ENCODE results near the gene SEPTIN3. TPM values are rescaled to one million over a fixed set of nuclear protein-coding genes. Genes with fewer than 3 reads are reported as not detected.

Gene SEPTIN3
- total and polyA plus RNA-seq, 2 experiments from 2014 or later, result 1.5 TPM

DNA sequence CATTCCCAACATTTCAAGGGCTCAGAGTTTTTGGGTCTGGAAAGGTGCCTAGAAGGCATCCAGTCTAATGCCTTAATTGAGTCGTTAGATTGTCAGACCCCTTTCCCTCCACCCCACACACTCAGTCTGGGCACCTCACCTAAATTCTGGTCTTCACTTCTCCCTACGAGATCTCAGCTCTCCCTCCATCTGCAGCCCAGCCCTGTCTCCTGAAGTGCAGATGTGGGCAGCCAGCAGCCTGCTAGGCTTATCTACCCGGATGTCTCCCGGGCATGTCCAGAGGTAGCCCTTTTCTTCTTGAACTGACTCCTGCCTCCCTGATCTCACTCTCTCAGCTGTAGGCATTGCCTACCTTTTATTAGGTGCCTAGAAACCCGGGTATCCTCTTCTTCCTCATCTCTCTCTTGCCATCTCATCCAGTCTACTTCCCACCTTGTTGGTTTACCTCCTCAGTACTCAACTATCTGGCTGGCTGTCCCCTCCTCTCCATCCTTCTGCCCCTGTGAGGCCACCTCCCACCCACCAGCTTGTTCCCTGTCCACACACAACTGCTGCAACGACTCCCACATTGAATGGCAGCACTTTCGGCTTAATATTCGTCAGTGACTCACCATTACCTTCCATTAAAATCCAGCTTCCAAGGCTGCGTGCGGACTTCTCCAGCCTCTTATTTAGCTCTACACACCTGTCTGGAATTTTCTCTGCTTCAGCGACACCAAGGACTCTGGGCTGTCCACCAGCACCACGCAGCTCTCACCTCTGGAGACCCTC, 6.2 kb downstream of the SEPTIN3 start:
- TF ChIP-seq EZH2 (IDR thresholded peaks at IDR 0.05; ENCODE audit: borderline replicate concordance) (no peak), EZH2phosphoT487 (IDR thresholded peaks at IDR 0.05; ENCODE audit: low read depth, severe bottlenecking, unreplicated experiment) (no peak)
- TF ChIP-seq, protein P1, sequence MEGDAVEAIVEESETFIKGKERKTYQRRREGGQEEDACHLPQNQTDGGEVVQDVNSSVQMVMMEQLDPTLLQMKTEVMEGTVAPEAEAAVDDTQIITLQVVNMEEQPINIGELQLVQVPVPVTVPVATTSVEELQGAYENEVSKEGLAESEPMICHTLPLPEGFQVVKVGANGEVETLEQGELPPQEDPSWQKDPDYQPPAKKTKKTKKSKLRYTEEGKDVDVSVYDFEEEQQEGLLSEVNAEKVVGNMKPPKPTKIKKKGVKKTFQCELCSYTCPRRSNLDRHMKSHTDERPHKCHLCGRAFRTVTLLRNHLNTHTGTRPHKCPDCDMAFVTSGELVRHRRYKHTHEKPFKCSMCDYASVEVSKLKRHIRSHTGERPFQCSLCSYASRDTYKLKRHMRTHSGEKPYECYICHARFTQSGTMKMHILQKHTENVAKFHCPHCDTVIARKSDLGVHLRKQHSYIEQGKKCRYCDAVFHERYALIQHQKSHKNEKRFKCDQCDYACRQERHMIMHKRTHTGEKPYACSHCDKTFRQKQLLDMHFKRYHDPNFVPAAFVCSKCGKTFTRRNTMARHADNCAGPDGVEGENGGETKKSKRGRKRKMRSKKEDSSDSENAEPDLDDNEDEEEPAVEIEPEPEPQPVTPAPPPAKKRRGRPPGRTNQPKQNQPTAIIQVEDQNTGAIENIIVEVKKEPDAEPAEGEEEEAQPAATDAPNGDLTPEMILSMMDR (IDR thresholded peaks at IDR 0.05; ENCODE audit: poor library complexity), result no peak
- Histone ChIP-seq H3K79me2 (no peaks in the 10 kb centered on the region), H3K36me3 (replicated peaks; ENCODE audit: insufficient read depth, low read depth) (no peaks in the 10 kb centered on the region), H3K9me3 (ENCODE audit: low read depth) (no peaks in the 10 kb centered on the region), H3K4me3 (no peak overlapping the region), H4K20me1 (ENCODE audit: insufficient read depth, poor library complexity, severe bottlenecking) (no peaks in the 10 kb centered on the region), H3K9me2 (replicated peaks; ENCODE audit: insufficient read depth) (no peaks in the 10 kb centered on the region), H3K4me1 (ENCODE audit: insufficient read depth) (no peaks in the 10 kb centered on the region), H3K4me2 (no peak overlapping the region), H3K27ac (no peak overlapping the region), H3K27me3 (peaks cover 43% of the 10 kb centered on the region), H2AFZ (no peak overlapping the region)
- WGBS (ENCODE audit: low lambda C conversion rate, missing lambda C conversion rate), result 68% methylated on average over 12 of the region's 12 CpGs
- no peak for DNase-seq (ENCODE audit: low spot score)

- 4% methylated on average over 42 of the region's 72 CpGs for WGBS (ENCODE audit: low lambda C conversion rate, missing lambda C conversion rate)
- peak overlapping the region; percentile 42 for H3K4me3 ChIP-seq
- DNase-seq (ENCODE audit: low spot score), result peak; percentile 68
- TF ChIP-seq, protein P1 (IDR thresholded peaks at IDR 0.05; ENCODE audit: poor library complexity), result no peak
- TF ChIP-seq EZH2 (IDR thresholded peaks at IDR 0.05; ENCODE audit: borderline replicate concordance) (no peak), EZH2phosphoT487 (IDR thresholded peaks at IDR 0.05; ENCODE audit: low read depth, severe bottlenecking, unreplicated experiment) (no peak)
- H3K79me2 ChIP-seq, result no peaks in the 10 kb centered on the region
- no peaks in the 10 kb centered on the region for H3K4me1 ChIP-seq (ENCODE audit: insufficient read depth)
- peaks cover 43% of the 10 kb centered on the region for H3K27me3 ChIP-seq
- peak overlapping the region; percentile 66 for H2AFZ ChIP-seq
- no peaks in the 10 kb centered on the region for H3K9me3 ChIP-seq (ENCODE audit: low read depth)
- H3K27ac ChIP-seq, result no peak overlapping the region
- no peaks in the 10 kb centered on the region for H4K20me1 ChIP-seq (ENCODE audit: insufficient read depth, poor library complexity, severe bottlenecking)
- H3K9me2 ChIP-seq (replicated peaks; ENCODE audit: insufficient read depth), result no peaks in the 10 kb centered on the region
- H3K4me2 ChIP-seq, result peak overlapping the region; percentile 96
- no peaks in the 10 kb centered on the region for H3K36me3 ChIP-seq (replicated peaks; ENCODE audit: insufficient read depth, low read depth)
Measured at GRCh38 chr22:41976070-41976901, 7.0 kb downstream of the SEPTIN3 start.

DNA sequence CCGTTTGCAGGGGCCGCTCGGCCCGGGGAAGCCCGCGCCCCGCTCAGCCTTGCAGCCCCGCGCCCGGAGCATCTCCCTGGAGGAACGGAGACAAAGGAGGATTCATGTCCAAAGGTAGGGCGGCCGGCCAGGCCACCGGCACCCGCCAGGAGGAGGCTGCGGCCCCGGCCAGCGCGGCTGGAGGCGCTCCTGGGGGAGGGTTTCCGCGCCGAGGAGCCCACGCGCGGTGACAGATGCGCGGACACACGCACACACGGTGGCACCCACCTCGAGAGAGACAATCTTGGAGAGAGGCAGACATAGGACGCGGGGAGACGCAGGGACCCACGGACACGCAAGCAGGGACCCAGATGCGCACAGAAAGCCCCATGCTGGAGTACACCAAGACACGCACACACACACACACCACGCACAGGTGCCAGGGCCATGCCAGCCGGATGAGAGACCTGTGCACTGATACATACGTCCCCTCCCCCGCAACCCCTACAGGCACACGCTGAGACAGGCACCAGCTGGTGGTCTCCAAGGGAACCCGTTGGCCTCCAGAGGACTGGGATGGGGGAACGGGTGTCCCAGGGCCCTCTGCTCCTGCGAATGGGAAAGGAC, 7.8 kb downstream of the SEPTIN3 start:
- TF ChIP-seq EZH2 (IDR thresholded peaks at IDR 0.05; ENCODE audit: borderline replicate concordance) (no peak), EZH2phosphoT487 (IDR thresholded peaks at IDR 0.05; ENCODE audit: low read depth, severe bottlenecking, unreplicated experiment) (no peak)
- TF ChIP-seq, protein P1 (IDR thresholded peaks at IDR 0.05; ENCODE audit: poor library complexity), result no peak
- peak overlapping the region; percentile 26 for H2AFZ ChIP-seq
- H3K9me2 ChIP-seq (replicated peaks; ENCODE audit: insufficient read depth), result no peaks in the 10 kb centered on the region
- no peak for DNase-seq (ENCODE audit: low spot score)
- H3K4me3 ChIP-seq, result peak overlapping the region; percentile 16
- H3K27ac ChIP-seq, result no peak overlapping the region
- H3K27me3 ChIP-seq, result peaks cover 43% of the 10 kb centered on the region
- WGBS (ENCODE audit: low lambda C conversion rate, missing lambda C conversion rate), result 5% methylated on average over 37 of the region's 46 CpGs
- H3K4me2 ChIP-seq, result peak overlapping the region; percentile 93
- no peaks in the 10 kb centered on the region for H3K36me3 ChIP-seq (replicated peaks; ENCODE audit: insufficient read depth, low read depth)
- no peaks in the 10 kb centered on the region for H3K9me3 ChIP-seq (ENCODE audit: low read depth)
- H4K20me1 ChIP-seq (ENCODE audit: insufficient read depth, poor library complexity, severe bottlenecking), result no peaks in the 10 kb centered on the region
- H3K4me1 ChIP-seq (ENCODE audit: insufficient read depth), result no peaks in the 10 kb centered on the region
- H3K79me2 ChIP-seq, result no peaks in the 10 kb centered on the region
